BJ (cell line): ENCODE data around the gene CSF1R. TPM values are rescaled to one million over a fixed set of nuclear protein-coding genes. Genes with fewer than 3 reads are reported as not detected.

ENCODE experiments used
- CTCF ChIA-PET: fragments of 350-600 bp; formaldehyde crosslinking; extraction: SDS; loops from one replicate; lab custom pipeline; 2021; ENCODE audit warnings: antibody characterized with exemption, inconsistent platforms; lab: Yijun Ruan, JAX
- POLR2A ChIA-PET: fragments of 300-600 bp; sonication (Branson Sonifier 250); formaldehyde crosslinking; extraction: SDS; loops from one replicate; lab custom pipeline; 2021; ENCODE audit warnings: antibody characterized with exemption; lab: Charles Lee
- DNase-seq: peaks from one replicate; pipeline ENCODE4 v3.0.0-alpha.2; 2011; ENCODE audit warnings: low read depth
- H3K27me3 ChIP-seq: 2 replicates; pipeline ENCODE4 v1.6.0; 2011; ENCODE audit warnings: low read length; ENCODE audit not compliant: control insufficient read depth, insufficient read depth
- H3K36me3 ChIP-seq: 2 replicates; pipeline ENCODE4 v1.5.1; 2011; ENCODE audit warnings: low read length; ENCODE audit not compliant: control insufficient read depth, insufficient read depth
- H3K4me3 ChIP-seq: 2 replicates; pipeline ENCODE4 v1.5.1; 2011; ENCODE audit warnings: low read depth, mild to moderate bottlenecking, control low read depth, low read length
- CTCF ChIP-seq: IDR thresholded peaks from 2 replicates; pipeline ENCODE4 v1.5.1; 2011; ENCODE audit warnings: low read depth, mild to moderate bottlenecking, control low read depth, inconsistent platforms, low read length, moderate library complexity; ENCODE audit not compliant: insufficient read depth
- polyA plus RNA-seq: library from polyadenylated mRNA; depleted of rRNA; stranded (reverse); fragments of >200 nt; gene quantifications from 2 replicates; pipeline ENCODE4 v1.2.3, GENCODE V29; 2011

The CSF1R gene
- polyA plus RNA-seq, 1 experiment: 0.29 TPM

- no peak overlapping the region for H3K4me3 ChIP-seq
- no peak for TF ChIP-seq CTCF
- POLR2A ChIA-PET: no interaction called here
Observed at GRCh38 chr5:150082889-150083288, 3.5 kb downstream of the CSF1R start.

GRCh38 chr5:150082374-150082773 lies 4.0 kb downstream of the CSF1R start:
- ChIA-PET CTCF (interaction anchor here (0.6 to 2.0 kb wide), 3 partner anchors 17 to 396 kb away, joined by 3 to 5 read pairs (median 4); no protein-coding TSS in a partner anchor), POLR2A (no interaction called here)
- DNase-seq: no peak
- Histone ChIP-seq H3K4me3 (no peak overlapping the region), H3K27me3 (peaks cover 7% of the 10 kb centered on the region), H3K36me3 (no peaks in the 10 kb centered on the region)
- no peak for TF ChIP-seq CTCF

More at GRCh38 chr5:150082889-150083288, 3.5 kb downstream of the CSF1R start:
- CTCF ChIA-PET: interaction anchor here (0.6 to 2.0 kb wide), 3 partner anchors 18 to 79 kb away, joined by 3 to 5 read pairs (median 3); no protein-coding TSS in a partner anchor
- peaks cover 7% of the 10 kb centered on the region for H3K27me3 ChIP-seq
- DNase-seq: no peak
- H3K36me3 ChIP-seq: no peaks in the 10 kb centered on the region

GRCh38 chr5:150081541-150082283 lies 4.6 kb downstream of the CSF1R start:
- H3K36me3 ChIP-seq: no peaks in the 10 kb centered on the region
- ChIA-PET POLR2A (interaction anchor here (0.6 kb wide), 1 partner anchor 12 kb away, joined by 3 read pairs; no protein-coding TSS in a partner anchor), CTCF (interaction anchor here (0.6 to 2.0 kb wide), 5 partner anchors 9 to 395 kb away, joined by 3 to 5 read pairs (median 4); no protein-coding TSS in a partner anchor)
- no peak overlapping the region for H3K4me3 ChIP-seq
- peaks cover 4% of the 10 kb centered on the region for H3K27me3 ChIP-seq
- DNase-seq: no peak
- TF ChIP-seq CTCF: no peak

GRCh38 chr5:150080696-150081435 lies 5.5 kb downstream of the CSF1R start:
- no peak for DNase-seq
- POLR2A ChIA-PET: interaction anchor here (0.6 kb wide), 1 partner anchor 13 kb away, joined by 3 read pairs; no protein-coding TSS in a partner anchor
- no peaks in the 10 kb centered on the region for H3K36me3 ChIP-seq
- no peaks in the 10 kb centered on the region; the same call in 1 of the 2 replicates for H3K27me3 ChIP-seq
- H3K4me3 ChIP-seq: no peak overlapping the region
- TF ChIP-seq CTCF: no peak
- CTCF ChIA-PET: interaction anchor here (0.7 to 1.4 kb wide), 2 partner anchors 10 to 55 kb away, joined by 3 to 4 read pairs; no protein-coding TSS in a partner anchor
